Endothelial cell of umbilical vein (primary cell): ENCODE measurements around the gene E2F4. TPM values are rescaled to one million over a fixed set of nuclear protein-coding genes. Genes with fewer than 3 reads are reported as not detected.

Experiments used
- BruUV-seq: library from RNA; stranded (reverse); fragments of 400-500 nt; replicated peaks from 2 replicates; lab custom pipeline; 2021; lab: Mats Ljungman, UMichigan
- CTCF ChIA-PET: fragments of 300-600, 350-600 bp; sonication (Branson Sonifier 250); formaldehyde crosslinking; loops from one replicate; lab custom pipeline; 2021; ENCODE audit warnings: antibody characterized with exemption, inconsistent platforms; lab: Charles Lee
- POLR2A ChIA-PET: fragments of 300-600, 350-600 bp; sonication (Branson Sonifier 250); formaldehyde crosslinking; loops from one replicate; lab custom pipeline; 2021; ENCODE audit warnings: antibody characterized with exemption, inconsistent platforms; lab: Charles Lee
- DNase-seq: peaks from one replicate; pipeline ENCODE4 v3.0.0-alpha.2; 2011; ENCODE audit warnings: low read depth, low spot score
- FAIRE-seq: peaks from 2 replicates; lab custom pipeline; 2011; peaks lifted over from hg19 to GRCh38; lab: Jason Lieb, UNC
- H2AFZ ChIP-seq: 2 replicates; pipeline ENCODE4 v1.6.0; 2012; ENCODE audit warnings: low read depth, low read length, control low read depth, inconsistent platforms
- H3K27ac ChIP-seq: 2 replicates; pipeline ENCODE4 v1.5.1; 2011; ENCODE audit warnings: low read depth, mild to moderate bottlenecking, control low read depth, low read length, moderate library complexity; ENCODE audit not compliant: insufficient read depth
- H3K27me3 ChIP-seq, 2 experiments: 2 replicates each; pipeline versions ENCODE4 v1.6.0 to v1.6.1; 2011; ENCODE audit warnings: low read length in 2 of 2, mixed read lengths in 1 of 2; ENCODE audit not compliant: control insufficient read depth in 2 of 2, insufficient read depth in 2 of 2
- H3K36me3 ChIP-seq, 2 experiments: 2 replicates in 1 of 2; 3 replicates in 1 of 2; pipeline ENCODE4 v1.5.1; 2011; ENCODE audit warnings: low read length in 2 of 2, mild to moderate bottlenecking in 1 of 2, moderate library complexity in 1 of 2; ENCODE audit not compliant: control insufficient read depth in 2 of 2, insufficient read depth in 2 of 2; ENCODE audit errors: extremely low read depth in 1 of 2
- H3K4me1 ChIP-seq: 3 replicates; pipeline ENCODE4 v1.5.1; 2011; ENCODE audit warnings: mild to moderate bottlenecking, low read length; ENCODE audit not compliant: control insufficient read depth, insufficient read depth; ENCODE audit errors: extremely low read depth
- H3K4me2 ChIP-seq: 2 replicates; pipeline ENCODE4 v1.6.1; 2011; ENCODE audit warnings: low read length, control low read depth, mixed read lengths; ENCODE audit not compliant: insufficient read depth
- H3K4me3 ChIP-seq, 3 experiments: fragments of 200-600 bp in 1 of 3; sonication (generic), shearing (Covaris generic) in 1 of 3; replicated peaks in 1 of 3; 2 replicates each; pipeline ENCODE4 v1.5.1; 2011 to 2016; ENCODE audit warnings: control low read depth in 3 of 3, low read length in 3 of 3, mild to moderate bottlenecking in 2 of 3, inconsistent platforms in 1 of 3, low read depth in 1 of 3, moderate library complexity in 1 of 3; ENCODE audit not compliant: insufficient read depth in 1 of 3
- H3K79me2 ChIP-seq: 2 replicates; pipeline ENCODE4 v1.6.0; 2012; ENCODE audit warnings: low read length, inconsistent platforms; ENCODE audit not compliant: control insufficient read depth, insufficient read depth
- H3K9ac ChIP-seq: replicated peaks from 2 replicates; pipeline ENCODE3; 2011; ENCODE audit warnings: low read length, control low read depth; ENCODE audit not compliant: insufficient read depth; ENCODE audit errors: extremely low read depth
- H3K9me1 ChIP-seq: replicated peaks from 3 replicates; pipeline ENCODE4 v1.6.0; 2011; ENCODE audit warnings: mild to moderate bottlenecking, low read length; ENCODE audit not compliant: control insufficient read depth, insufficient read depth; ENCODE audit errors: extremely low read depth
- H3K9me3 ChIP-seq: replicated peaks from 2 replicates; pipeline ENCODE4 v1.5.1; 2012; ENCODE audit warnings: low read length, inconsistent platforms; ENCODE audit not compliant: control insufficient read depth, insufficient read depth
- H4K20me1 ChIP-seq: replicated peaks from 2 replicates; pipeline ENCODE3; 2011; ENCODE audit warnings: mild to moderate bottlenecking, low read length; ENCODE audit not compliant: control insufficient read depth, insufficient read depth; ENCODE audit errors: extremely low read depth
- CTCF ChIP-seq, 2 donors: IDR thresholded peaks; 1 replicate in 1 of 2; 2 replicates in 1 of 2; pipeline ENCODE4 v1.5.1; 2011; ENCODE audit warnings: low read length in 2 of 2, mild to moderate bottlenecking in 2 of 2, moderate library complexity in 2 of 2, control low read depth in 1 of 2, inconsistent platforms in 1 of 2, low read depth in 1 of 2; ENCODE audit not compliant: insufficient read depth in 1 of 2; ENCODE audit errors: extremely low read depth in 1 of 2
- EZH2 ChIP-seq: IDR thresholded peaks from 2 replicates; pipeline ENCODE4 v1.6.1; 2012; ENCODE audit warnings: borderline replicate concordance, low read depth, mild to moderate bottlenecking, moderate library complexity, low read length, inconsistent platforms; ENCODE audit not compliant: severe bottlenecking
- FOS ChIP-seq: IDR thresholded peaks from 2 replicates; pipeline ENCODE4 v1.6.1; 2011; ENCODE audit warnings: mild to moderate bottlenecking, low read length, moderate library complexity, borderline replicate concordance; ENCODE audit not compliant: insufficient read depth
- GATA2 ChIP-seq: IDR thresholded peaks from 2 replicates; pipeline ENCODE4 v1.7.0; 2011; ENCODE audit warnings: low read depth, mild to moderate bottlenecking, moderate library complexity, mixed read lengths, low read length; ENCODE audit not compliant: insufficient read length, insufficient read depth
- JUN ChIP-seq: IDR thresholded peaks from 2 replicates; pipeline ENCODE4 v1.6.1; 2011; ENCODE audit warnings: borderline replicate concordance, low read depth; ENCODE audit not compliant: insufficient read length, insufficient read depth
- MAX ChIP-seq: IDR thresholded peaks from 2 replicates; pipeline ENCODE4 v1.6.1; 2011; ENCODE audit not compliant: insufficient read depth, insufficient read length
- MYC ChIP-seq: IDR thresholded peaks from one replicate; pipeline ENCODE4 v1.6.1; 2011; ENCODE audit warnings: mild to moderate bottlenecking, low read depth, low read length
- POLR2A ChIP-seq: IDR thresholded peaks from 2 replicates; pipeline ENCODE4 v1.6.1; 2012; ENCODE audit warnings: low read depth, mild to moderate bottlenecking, control low read depth, low read length
- POLR2AphosphoS5 ChIP-seq: IDR thresholded peaks from 2 replicates; pipeline ENCODE4 v1.6.1; 2012; ENCODE audit warnings: low read depth, mild to moderate bottlenecking, control low read depth, low read length, moderate library complexity; ENCODE audit not compliant: insufficient read depth
- dilution Hi-C: fragments of 300-500 bp; cut with MboI; formaldehyde crosslinking; loops from one replicate; pipeline ENCODE4 v1.15.0; 2019; ENCODE audit warnings: low sequenced_read_pairs; ENCODE audit not compliant: extremely low pct_ligation_motif_present
- intact Hi-C: fragments of 100-400 bp; cut with micrococcal nuclease; formaldehyde crosslinking; loops from one replicate; pipeline ENCODE4 v1.10.0; 2022
- polyA plus RNA-seq, 4 experiments: library from polyadenylated mRNA; depleted of rRNA in 3 of 4; stranded (reverse) in 3 of 4; unstranded in 1 of 4; fragments of >200 nt; gene quantifications; 2 replicates each; pipeline versions ENCODE4 v1.2.1 to v1.2.3, GENCODE V29; 2011 to 2012; ENCODE audit warnings: missing spikeins in 1 of 4
- total RNA-seq: library from RNA; stranded (reverse); gene quantifications from 2 replicates; pipeline ENCODE4 v1.2.3, GENCODE V29; 2021

The E2F4 gene
- total and polyA plus RNA-seq, 2 donors (not counting 3 experiments of a cell fraction or from before 2014, with no cell fraction given): 112 to 168 TPM

GRCh38 chr16:67161595-67162058 lies 30.3 kb upstream of the E2F4 start:
- dilution Hi-C loops: no loop called here
- H3K9ac ChIP-seq: no peak overlapping the region
- H3K9me1 ChIP-seq: no peaks in the 10 kb centered on the region
- no peaks in the 10 kb centered on the region for H4K20me1 ChIP-seq
- DNase-seq (no peak), FAIRE-seq (no peak)
- CTCF ChIA-PET: interaction anchor here (2.2 to 2.6 kb wide), 2 partner anchors 144 to 148 kb away, joined by 5 to 11 read pairs; no protein-coding TSS in a partner anchor
- H3K4me1 ChIP-seq: peaks cover 18% of the 10 kb centered on the region
- TF ChIP-seq FOS (no peak), JUN (no peak), MYC (no peak), EZH2 (no peak), GATA2 (no peak), MAX (no peak), POLR2A (no peak), POLR2AphosphoS5 (no peak), CTCF (IDR thresholded peaks at IDR 0.05; ENCODE audit: extremely low read depth in 1 of 2, insufficient read depth in 1 of 2, low read depth in 1 of 2, low read length in 2 of 2) (no peak)
- peaks cover 36 to 38% of the 10 kb centered on the region in 2 experiments for H3K27me3 ChIP-seq
- H3K79me2 ChIP-seq: no peaks in the 10 kb centered on the region
- no TSS peak for BruUV-seq
- no peak overlapping the region for H3K4me2 ChIP-seq
- H3K9me3 ChIP-seq: no peaks in the 10 kb centered on the region
- intact Hi-C loops: no loop called here
- H3K36me3 ChIP-seq: no peaks in the 10 kb centered on the region
- no peak overlapping the region for H3K4me3 ChIP-seq
- POLR2A ChIA-PET: no interaction called here
- H2AFZ ChIP-seq: no peak overlapping the region
- no peak overlapping the region for H3K27ac ChIP-seq
